Measurements from ENCODE around the gene ASCC3.

ASCC3 gene

DNA sequence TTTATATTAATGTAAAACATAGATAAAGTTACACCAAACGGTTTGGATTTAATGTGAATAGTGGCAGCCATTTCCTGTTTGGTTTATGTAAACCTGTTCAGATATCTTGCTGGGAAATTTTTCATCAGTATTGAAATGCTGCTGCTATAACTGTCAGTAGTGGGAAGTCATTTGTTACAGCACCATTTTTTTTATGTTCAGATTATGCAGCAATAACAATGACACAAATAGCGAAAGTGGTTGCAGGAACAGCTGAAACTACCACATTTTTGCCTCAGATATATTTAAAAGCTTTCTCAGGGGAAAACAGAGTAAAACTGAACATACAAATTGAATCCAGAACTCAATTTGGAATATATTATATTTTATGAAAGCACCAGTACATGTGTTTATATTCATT, 287.6 kb downstream of the ASCC3 start:
- no peak for DNase-seq (ENCODE audit: extremely low read depth, low read depth)

DNA sequence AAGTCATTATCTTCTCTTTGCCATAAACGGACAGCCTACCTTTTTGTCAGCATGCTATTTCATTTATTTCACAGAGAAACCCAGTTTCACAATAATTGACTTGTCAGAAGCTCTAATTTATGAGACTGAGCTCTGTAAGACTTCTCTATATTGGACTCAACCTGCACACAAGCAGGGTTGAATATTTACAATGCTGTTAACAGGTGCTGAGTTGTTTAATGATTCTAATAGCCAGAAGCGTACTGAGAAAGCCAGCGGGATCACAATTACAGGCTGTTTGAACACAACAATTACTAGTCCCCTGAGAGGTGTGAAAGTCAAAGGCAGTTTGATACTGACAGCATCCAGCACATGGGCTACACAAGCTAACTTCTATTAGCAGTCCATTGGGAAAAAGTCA, 288.2 kb downstream of the ASCC3 start:
- DNase-seq (ENCODE audit: extremely low read depth, low read depth): no peak
- TF ChIP-seq, protein P1, sequence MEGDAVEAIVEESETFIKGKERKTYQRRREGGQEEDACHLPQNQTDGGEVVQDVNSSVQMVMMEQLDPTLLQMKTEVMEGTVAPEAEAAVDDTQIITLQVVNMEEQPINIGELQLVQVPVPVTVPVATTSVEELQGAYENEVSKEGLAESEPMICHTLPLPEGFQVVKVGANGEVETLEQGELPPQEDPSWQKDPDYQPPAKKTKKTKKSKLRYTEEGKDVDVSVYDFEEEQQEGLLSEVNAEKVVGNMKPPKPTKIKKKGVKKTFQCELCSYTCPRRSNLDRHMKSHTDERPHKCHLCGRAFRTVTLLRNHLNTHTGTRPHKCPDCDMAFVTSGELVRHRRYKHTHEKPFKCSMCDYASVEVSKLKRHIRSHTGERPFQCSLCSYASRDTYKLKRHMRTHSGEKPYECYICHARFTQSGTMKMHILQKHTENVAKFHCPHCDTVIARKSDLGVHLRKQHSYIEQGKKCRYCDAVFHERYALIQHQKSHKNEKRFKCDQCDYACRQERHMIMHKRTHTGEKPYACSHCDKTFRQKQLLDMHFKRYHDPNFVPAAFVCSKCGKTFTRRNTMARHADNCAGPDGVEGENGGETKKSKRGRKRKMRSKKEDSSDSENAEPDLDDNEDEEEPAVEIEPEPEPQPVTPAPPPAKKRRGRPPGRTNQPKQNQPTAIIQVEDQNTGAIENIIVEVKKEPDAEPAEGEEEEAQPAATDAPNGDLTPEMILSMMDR (IDR thresholded peaks at IDR 0.05; ENCODE audit: low read depth, low read length): no peak

More for the DNA sequence above, 287.6 kb downstream of the ASCC3 start:
- TF ChIP-seq, protein P1 (IDR thresholded peaks at IDR 0.05; ENCODE audit: low read depth, low read length): no peak

DNA sequence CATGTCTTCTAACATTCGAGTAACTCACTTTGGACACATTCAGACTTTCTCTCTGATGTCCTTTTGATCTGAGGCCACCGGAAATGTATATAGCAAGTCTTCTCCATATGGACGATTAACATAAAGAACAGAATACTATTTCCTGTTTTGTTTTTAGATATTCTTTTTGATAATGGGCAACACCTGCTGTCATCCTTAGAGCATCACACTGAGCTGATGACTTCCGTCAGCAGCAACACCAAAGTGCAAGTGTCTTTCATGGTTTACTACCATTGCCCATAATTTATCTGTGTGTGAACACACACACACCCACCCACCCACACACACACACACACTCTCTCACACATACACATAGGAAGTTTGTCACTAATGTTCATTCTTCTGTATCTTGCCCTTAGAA, 303.7 kb downstream of the ASCC3 start:
- TF ChIP-seq, protein P1 (IDR thresholded peaks at IDR 0.05; ENCODE audit: low read depth, low read length): no peak
- DNase-seq (ENCODE audit: extremely low read depth, low read depth): no peak

DNA sequence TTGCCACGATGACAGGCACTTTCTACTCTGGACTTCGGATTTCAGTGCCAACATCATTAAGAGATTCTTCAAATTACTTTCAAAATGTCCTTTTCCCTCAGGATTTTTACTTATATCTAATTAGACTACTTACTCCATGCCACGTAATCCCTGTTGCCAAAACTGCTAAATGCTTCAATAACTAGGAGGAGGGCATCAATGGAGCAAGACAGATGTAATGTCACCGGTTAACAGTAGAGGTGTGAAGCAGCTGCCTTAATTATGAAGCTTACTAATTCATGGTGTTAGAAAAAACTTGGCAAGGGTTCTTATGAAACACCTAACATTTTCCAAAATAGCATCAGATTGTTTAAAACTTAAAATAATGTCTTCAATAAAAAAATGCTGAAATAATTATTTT, 305.2 kb downstream of the ASCC3 start:
- no peak for DNase-seq (ENCODE audit: extremely low read depth, low read depth)

DNA sequence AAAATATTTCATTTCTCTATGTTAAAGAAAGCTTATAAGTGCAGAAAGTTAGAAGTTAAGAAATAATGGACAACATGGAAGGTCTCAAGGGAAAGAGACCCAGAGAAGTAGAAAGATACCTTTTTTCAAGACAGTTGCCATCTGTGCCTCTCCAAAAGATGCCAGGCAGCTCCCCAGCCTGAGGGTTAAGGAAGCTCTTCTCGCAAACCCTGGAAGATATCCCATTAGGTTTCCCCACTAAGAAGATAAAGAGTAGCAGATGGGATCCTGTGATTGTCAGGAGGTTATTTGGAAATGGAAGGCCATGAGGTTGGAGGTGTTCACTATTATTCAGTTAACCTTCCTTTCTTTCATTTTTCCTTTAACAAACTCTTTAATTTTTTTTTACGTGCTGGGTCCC, 306.3 kb downstream of the ASCC3 start:
- TF ChIP-seq, protein P1 (IDR thresholded peaks at IDR 0.05; ENCODE audit: low read depth, low read length): no peak
- DNase-seq (ENCODE audit: extremely low read depth, low read depth): no peak

More for the DNA sequence above, 305.2 kb downstream of the ASCC3 start:
- TF ChIP-seq, protein P1 (IDR thresholded peaks at IDR 0.05; ENCODE audit: low read depth, low read length): no peak

DNA sequence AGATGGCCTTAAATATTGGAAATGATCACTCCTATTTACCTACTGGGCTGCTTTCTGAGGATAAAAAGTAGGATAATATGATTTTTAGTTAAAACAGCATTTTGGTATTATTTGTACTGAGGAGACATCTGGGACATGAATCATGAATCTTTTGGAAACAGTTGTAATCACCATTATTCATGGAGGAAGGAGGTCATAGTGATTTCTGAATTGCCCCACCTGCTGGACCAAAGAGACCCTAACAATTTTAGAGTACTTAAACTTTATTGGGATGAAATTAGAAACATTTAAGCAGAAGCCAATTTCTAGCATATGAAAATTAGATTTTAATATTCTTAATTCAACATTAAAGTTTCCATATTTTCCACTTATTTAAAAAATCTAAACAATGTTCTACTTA, 308.0 kb downstream of the ASCC3 start:
- DNase-seq (ENCODE audit: extremely low read depth, low read depth): no peak
- TF ChIP-seq, protein P1 (IDR thresholded peaks at IDR 0.05; ENCODE audit: low read depth, low read length): peak; percentile 35

DNA sequence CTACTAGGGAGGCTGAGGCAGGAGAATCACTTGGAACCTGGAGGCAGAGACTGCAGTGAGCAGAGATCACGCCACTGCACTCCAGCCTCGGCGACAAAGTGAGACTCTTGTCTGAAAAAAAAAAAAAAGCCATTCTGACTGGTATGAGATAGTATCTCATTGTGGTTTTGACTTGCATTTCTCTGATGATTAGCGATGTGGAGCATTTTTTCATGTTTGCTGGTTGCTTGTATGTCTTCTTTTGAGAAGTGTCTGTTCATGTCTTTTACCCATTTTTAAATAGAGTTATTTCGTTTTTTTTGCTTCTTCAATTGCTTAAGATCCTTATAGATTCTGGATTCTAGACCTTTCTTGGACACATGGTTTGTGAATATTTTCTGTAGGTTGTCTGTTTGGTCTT, 312.9 kb downstream of the ASCC3 start:
- no peak for DNase-seq (ENCODE audit: extremely low read depth, low read depth)
- TF ChIP-seq, protein P1 (IDR thresholded peaks at IDR 0.05; ENCODE audit: low read depth, low read length): no peak

All from AG09319 (cell line).